HG02642 (cell line): ENCODE results near the gene SMARCA2.

Source experiments
- ATAC-seq: cut with Tn5 transposase; IDR thresholded peaks from one replicate; pipeline ENCODE4 v1.9.1; 2021; ENCODE audit warnings: mild to moderate bottlenecking; ENCODE audit not compliant: unreplicated experiment, poor library complexity

Gene SMARCA2

DNA sequence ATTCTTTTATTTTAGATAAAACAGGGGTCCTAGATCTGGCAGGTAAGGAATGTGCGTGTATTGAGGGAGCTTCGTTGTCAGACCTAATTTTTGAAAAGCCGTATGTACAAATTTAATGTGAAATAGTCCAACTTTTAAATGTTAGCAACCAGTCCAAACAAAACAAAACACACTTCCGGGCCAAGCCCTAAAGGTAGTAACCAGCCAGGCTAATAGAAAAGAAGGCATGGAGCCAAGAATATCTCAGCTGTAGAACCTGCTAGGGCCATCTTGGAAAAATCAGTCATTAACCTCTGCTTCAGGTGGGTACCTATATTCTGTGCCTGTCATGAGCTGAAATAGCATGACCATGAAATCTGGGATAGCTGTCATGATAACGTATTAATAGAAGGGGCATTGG lies 71.0 kb downstream of the SMARCA2 start:
- ATAC-seq = no peak

GRCh38 chr9:2086971-2087370 lies 71.8 kb downstream of the SMARCA2 start:
- peak; percentile 67 for ATAC-seq

- peak; percentile 89 for ATAC-seq
These were observed 72.6 kb downstream of the SMARCA2 start for GRCh38 chr9:2087500-2088313.

GRCh38 chr9:2093920-2094597 lies 78.9 kb downstream of the SMARCA2 start:
- no peak for ATAC-seq

DNA sequence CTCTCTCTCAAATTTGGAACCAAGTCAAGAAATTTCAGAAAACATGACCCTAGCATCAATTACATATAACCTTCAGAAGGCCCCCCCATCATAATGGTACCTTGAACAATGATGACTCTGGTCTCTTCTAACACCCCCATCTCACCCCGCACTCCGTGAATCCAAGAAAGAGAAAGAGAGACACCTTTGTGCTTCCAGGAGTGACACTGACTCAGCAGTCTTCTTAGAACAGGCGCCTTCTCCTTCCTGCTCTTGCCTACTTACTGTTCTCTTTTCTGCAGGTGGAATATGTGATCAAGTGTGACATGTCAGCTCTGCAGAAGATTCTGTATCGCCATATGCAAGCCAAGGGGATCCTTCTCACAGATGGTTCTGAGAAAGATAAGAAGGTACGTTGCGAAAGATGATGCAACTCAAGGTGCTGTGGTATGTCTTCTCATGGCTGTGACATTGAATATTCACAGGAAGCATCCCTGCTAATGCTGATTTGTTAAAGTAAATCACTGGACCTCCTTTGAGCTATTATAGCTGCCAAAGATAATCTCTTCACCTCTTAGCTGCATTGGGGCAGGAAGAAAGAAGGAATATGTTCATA lies 81.3 kb downstream of the SMARCA2 start:
- ATAC-seq = no peak

GRCh38 chr9:2106666-2107065 lies 91.5 kb downstream of the SMARCA2 start:
- ATAC-seq = no peak

DNA sequence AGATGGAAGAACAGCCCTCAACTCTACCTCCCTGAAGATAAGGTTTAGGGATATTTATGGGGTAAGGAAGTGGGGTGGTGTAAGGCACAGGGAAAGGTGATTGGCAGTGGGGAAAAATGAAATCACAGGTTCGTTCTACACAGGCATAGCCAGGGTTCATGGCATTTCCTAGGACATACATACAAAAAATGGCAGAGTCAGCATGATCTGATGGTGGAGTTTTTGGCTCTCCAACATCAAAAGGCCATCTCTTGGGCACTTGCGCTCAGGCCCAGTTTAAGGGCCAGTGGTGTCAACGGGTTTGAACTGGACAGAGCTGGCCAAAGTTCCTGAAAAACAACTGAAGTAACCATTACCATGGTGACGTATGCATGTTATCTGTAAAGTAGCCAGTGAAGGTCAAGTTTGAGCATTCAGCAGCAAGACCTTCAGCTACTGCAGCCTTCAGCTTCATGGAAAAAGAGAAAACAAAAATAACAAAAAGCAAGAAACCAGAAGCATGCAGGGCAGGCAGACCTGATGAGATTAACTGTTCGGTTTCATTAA lies 92.8 kb downstream of the SMARCA2 start:
- no peak for ATAC-seq

- ATAC-seq = no peak
These were observed 94.0 kb downstream of the SMARCA2 start for GRCh38 chr9:2109069-2109650.

- ATAC-seq = no peak
These were observed 94.9 kb downstream of the SMARCA2 start for GRCh38 chr9:2110036-2110435.

DNA sequence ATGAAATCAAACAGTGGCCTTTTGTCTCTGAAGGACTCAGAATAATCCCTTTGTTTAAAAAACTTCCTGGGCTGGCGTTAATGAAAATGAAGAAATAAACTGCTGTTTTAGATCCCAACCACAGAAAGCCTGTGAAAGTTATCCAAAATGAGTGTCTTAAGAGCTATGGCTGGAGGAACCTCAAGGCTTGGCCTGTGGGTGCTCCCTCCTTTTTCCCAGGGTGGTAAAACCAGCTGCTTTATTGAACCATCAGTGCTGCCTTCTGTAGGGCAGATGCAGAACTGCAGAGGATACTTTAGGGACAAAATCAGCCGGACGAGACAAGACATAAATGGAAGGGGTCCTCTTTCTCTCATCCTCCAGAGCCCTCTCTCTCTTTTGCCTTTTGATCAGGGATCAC lies 100.9 kb downstream of the SMARCA2 start:
- no peak for ATAC-seq

GRCh38 chr9:2117527-2117926 lies 102.4 kb downstream of the SMARCA2 start:
- ATAC-seq = no peak

- ATAC-seq = no peak
These were observed 104.4 kb downstream of the SMARCA2 start for GRCh38 chr9:2119566-2119965.

GRCh38 chr9:2120926-2121689 lies 106.0 kb downstream of the SMARCA2 start:
- ATAC-seq = no peak

DNA sequence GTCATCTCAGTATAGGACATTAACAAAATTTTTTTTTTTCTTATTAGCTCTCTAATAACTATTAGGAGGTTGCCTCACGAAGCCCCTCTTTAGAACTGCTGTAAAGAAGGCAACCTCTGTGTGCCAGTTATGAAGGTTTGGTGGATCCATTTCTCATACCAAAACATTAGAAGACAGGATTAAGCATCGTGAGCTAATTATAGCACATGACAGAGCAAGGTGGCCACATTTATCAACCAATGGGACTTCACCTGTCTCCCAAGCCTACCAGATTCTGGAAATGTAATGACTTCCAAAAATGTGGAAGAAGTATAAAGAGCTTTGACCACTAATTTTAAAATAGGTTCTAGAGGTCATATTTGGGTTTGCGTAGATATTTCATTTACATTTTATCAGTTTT lies 107.2 kb downstream of the SMARCA2 start:
- no peak for ATAC-seq

DNA sequence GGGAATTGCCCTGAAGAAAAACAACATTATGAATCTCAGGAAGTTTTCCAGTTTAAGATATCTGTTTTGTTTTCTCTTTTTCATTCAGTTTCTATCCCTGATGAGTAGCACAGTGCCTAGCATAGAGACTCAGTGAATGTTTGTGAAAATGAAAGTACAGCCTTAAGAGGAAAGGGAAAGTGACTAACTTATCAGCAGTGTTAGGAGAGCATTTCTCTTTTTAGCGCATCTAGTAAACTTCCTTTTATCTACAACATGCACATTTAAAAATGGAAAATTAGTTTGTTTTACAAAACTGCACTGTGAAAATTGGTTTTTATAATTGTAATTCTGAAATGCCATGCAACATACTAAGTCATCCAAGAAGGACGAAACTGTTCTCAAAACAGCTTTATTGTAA lies 110.8 kb downstream of the SMARCA2 start:
- peak; percentile 85 for ATAC-seq

DNA sequence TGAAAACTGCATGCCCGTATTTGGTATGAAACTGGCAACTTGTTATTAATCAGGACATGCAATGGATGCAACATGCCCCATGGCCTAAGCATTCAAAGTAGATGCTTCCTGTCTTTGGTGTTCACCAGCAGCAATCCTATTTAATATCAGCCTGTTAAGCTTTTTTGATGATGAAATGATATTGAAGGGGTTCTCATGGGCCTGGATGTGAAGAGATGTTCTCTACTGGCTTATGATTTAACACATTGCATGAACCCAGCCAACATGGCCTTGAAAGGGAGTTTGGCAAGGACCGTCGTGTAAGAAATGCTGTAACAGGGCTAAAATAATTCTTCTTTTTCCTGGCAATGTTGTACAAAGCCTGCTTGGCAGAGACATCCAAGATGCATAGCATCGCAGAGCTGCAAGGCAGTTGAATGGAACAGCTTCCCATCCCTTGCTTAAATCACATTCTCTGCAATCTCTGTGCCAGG lies 111.2 kb downstream of the SMARCA2 start:
- no peak for ATAC-seq

GRCh38 chr9:2127486-2127885 lies 112.3 kb downstream of the SMARCA2 start:
- ATAC-seq = no peak

DNA sequence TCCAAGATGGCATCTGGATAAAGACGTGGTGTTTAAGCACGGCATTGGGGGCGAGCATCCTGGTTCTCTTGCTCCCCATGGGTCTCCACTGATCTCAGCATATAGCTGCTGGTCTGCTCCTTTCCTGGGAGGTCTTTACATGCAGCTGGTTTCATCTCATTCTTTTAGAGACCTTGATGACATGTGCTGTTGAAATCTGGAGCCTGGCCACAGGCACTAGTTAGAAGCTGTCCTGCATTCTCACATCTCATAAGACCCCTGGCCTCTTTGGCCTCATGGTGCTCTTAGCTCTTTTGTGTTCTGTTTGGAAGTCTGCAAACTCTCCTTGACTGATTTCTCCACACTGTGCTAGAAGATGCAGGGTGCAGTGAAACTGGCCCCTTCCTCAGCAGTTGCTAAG lies 113.0 kb downstream of the SMARCA2 start:
- ATAC-seq = no peak

- no peak for ATAC-seq
These were observed 113.5 kb downstream of the SMARCA2 start for GRCh38 chr9:2128618-2129017.

DNA sequence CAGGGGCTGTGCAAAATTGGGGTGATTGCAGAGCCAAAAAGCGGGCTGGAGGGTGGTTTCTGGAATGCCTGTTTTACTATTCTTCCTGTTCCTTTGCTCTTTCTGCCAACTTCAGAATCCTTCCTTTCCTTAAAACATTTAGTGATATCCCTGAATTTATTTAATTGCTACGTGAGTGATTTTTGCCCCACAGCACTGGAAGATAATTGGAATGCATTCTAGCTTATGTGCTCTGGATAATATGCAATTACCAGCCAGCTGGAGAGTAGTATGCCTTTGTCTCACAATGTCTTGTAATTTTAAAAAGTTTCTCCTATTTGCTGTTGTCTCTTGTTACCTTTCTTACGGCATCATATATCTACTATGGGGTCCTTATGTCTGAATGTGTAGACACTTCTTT lies 115.8 kb downstream of the SMARCA2 start:
- ATAC-seq = no peak
